SK-N-SH treated with all-trans-retinoic acid at 6 μM for 48 hours (cell line): ENCODE data around the gene THRB.

Experiments
- ARNTL ChIP-seq: fragments of 450-650 bp; formaldehyde crosslinking; IDR thresholded peaks from 2 replicates; pipeline ENCODE4 v1.5.0; 2020; ENCODE audit warnings: low read depth, mild to moderate bottlenecking, moderate library complexity, borderline replicate concordance
- BACH2 ChIP-seq: fragments of 250-450 bp; sonication (Bioruptor Pico); IDR thresholded peaks from 2 replicates; pipeline ENCODE4 v1.9.0; 2021; ENCODE audit warnings: mild to moderate bottlenecking, borderline replicate concordance
- CSDC2 ChIP-seq: fragments of 250-450 bp; sonication (Bioruptor Pico); IDR thresholded peaks from 2 replicates; pipeline ENCODE4 v1.5.0; 2020; ENCODE audit warnings: mild to moderate bottlenecking, moderate library complexity
- ESRRG ChIP-seq: fragments of 250-450 bp; sonication (Bioruptor Pico); IDR thresholded peaks from 2 replicates; pipeline ENCODE4 v1.6.1; 2021; ENCODE audit warnings: mild to moderate bottlenecking
- PPARA ChIP-seq: fragments of 250-450 bp; sonication (Bioruptor Pico); IDR thresholded peaks from 2 replicates; pipeline ENCODE4 v1.5.0; 2020; ENCODE audit warnings: mild to moderate bottlenecking, borderline replicate concordance
- SNAI2 ChIP-seq: fragments of 250-450 bp; sonication (Bioruptor Pico); IDR thresholded peaks from 2 replicates; pipeline ENCODE4 v1.5.0; 2020; ENCODE audit warnings: mild to moderate bottlenecking, moderate library complexity
- ZFP30 ChIP-seq: fragments of 450-650 bp; formaldehyde crosslinking; IDR thresholded peaks from 2 replicates; pipeline ENCODE4 v1.5.0; 2022; ENCODE audit warnings: mild to moderate bottlenecking, moderate library complexity
- ZNF565 ChIP-seq: fragments of 450-650 bp; formaldehyde crosslinking; conservative IDR thresholded peaks from 2 replicates; pipeline ENCODE4 v1.5.0; 2020; ENCODE audit warnings: low read depth, mild to moderate bottlenecking, moderate library complexity
- ZNF8 ChIP-seq: fragments of 450-650 bp; formaldehyde crosslinking; IDR thresholded peaks from 2 replicates; pipeline ENCODE4 v1.5.0; 2020; ENCODE audit warnings: mild to moderate bottlenecking, moderate library complexity
- TF ChIP-seq, protein P1 (sequence below): fragments of 250-450 bp; sonication (Bioruptor Pico); IDR thresholded peaks from 2 replicates; pipeline ENCODE4 v1.8.0; 2020; ENCODE audit warnings: mild to moderate bottlenecking, moderate library complexity, borderline replicate concordance
- TF ChIP-seq, protein P2 (sequence below): fragments of 250-450 bp; sonication (Bioruptor Pico); IDR thresholded peaks from 2 replicates; pipeline ENCODE4 v1.5.1; 2020; ENCODE audit warnings: low read depth, mild to moderate bottlenecking, moderate library complexity
- TF ChIP-seq, protein P3 (sequence below): fragments of 250-450 bp; sonication (Bioruptor Pico); IDR thresholded peaks from 2 replicates; pipeline ENCODE4 v1.5.1; 2021; ENCODE audit warnings: mild to moderate bottlenecking, moderate library complexity

DNA sequence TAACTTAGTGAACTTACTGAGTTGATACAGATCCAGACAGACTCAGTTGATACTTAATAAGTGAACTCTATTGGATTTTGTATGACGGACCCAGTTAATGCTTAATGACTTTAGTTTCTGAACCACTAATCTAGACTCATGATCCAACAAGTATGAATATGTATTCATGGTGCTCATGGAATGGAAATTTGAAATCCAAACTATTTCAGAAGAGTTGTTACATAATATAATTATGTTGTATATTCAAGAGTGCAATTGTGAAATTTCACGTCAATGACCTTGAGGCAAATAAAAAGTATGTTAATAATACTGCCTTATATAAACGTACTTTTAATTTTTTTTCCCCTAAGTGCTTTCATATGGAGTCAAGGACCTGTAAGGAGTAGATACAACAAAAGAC is 78.8 kb downstream of the THRB start:
- TF ChIP-seq, protein P1, sequence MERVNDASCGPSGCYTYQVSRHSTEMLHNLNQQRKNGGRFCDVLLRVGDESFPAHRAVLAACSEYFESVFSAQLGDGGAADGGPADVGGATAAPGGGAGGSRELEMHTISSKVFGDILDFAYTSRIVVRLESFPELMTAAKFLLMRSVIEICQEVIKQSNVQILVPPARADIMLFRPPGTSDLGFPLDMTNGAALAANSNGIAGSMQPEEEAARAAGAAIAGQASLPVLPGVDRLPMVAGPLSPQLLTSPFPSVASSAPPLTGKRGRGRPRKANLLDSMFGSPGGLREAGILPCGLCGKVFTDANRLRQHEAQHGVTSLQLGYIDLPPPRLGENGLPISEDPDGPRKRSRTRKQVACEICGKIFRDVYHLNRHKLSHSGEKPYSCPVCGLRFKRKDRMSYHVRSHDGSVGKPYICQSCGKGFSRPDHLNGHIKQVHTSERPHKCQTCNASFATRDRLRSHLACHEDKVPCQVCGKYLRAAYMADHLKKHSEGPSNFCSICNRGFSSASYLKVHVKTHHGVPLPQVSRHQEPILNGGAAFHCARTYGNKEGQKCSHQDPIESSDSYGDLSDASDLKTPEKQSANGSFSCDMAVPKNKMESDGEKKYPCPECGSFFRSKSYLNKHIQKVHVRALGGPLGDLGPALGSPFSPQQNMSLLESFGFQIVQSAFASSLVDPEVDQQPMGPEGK = no peak
- TF ChIP-seq, protein P2, sequence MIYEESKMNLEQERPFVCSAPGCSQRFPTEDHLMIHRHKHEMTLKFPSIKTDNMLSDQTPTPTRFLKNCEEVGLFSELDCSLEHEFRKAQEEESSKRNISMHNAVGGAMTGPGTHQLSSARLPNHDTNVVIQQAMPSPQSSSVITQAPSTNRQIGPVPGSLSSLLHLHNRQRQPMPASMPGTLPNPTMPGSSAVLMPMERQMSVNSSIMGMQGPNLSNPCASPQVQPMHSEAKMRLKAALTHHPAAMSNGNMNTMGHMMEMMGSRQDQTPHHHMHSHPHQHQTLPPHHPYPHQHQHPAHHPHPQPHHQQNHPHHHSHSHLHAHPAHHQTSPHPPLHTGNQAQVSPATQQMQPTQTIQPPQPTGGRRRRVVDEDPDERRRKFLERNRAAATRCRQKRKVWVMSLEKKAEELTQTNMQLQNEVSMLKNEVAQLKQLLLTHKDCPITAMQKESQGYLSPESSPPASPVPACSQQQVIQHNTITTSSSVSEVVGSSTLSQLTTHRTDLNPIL (CRISPR knock-in tag) = no peak
- TF ChIP-seq PPARA (CRISPR knock-in tag) (no peak), CSDC2 (CRISPR knock-in tag) (no peak), ESRRG (CRISPR knock-in tag) (no peak), ZNF565 (CRISPR knock-in tag) (no peak), BACH2 (no peak), ZFP30 (CRISPR knock-in tag) (no peak), SNAI2 (CRISPR knock-in tag) (no peak), ZNF8 (no peak), ARNTL (CRISPR knock-in tag) (no peak)
- TF ChIP-seq, protein P3, sequence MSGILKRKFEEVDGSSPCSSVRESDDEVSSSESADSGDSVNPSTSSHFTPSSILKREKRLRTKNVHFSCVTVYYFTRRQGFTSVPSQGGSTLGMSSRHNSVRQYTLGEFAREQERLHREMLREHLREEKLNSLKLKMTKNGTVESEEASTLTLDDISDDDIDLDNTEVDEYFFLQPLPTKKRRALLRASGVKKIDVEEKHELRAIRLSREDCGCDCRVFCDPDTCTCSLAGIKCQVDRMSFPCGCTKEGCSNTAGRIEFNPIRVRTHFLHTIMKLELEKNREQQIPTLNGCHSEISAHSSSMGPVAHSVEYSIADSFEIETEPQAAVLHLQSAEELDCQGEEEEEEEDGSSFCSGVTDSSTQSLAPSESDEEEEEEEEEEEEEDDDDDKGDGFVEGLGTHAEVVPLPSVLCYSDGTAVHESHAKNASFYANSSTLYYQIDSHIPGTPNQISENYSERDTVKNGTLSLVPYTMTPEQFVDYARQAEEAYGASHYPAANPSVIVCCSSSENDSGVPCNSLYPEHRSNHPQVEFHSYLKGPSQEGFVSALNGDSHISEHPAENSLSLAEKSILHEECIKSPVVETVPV = no peak
